ENCODE measurements around the gene POLR2C.

DNA sequence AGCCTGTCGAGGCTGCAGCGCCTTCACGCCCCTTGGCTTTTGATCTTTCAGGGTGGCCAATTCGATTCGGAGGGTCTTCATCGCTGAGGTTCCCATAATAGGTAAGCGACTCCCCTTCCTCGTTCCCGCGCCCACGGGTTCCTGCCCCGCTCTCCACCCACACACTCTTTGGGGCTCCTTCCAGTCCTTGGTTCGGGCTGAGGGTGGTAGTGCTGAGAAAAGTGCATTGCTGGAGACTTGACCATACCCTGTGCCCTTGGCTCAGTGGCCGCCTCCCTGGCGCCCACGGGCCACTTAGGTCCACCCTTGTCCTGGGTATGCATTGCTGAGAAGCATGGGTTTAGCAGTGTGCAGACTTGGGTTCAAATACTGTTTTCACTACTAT, 491 bp downstream of the POLR2C start:
- TF ChIP-seq, protein P1, sequence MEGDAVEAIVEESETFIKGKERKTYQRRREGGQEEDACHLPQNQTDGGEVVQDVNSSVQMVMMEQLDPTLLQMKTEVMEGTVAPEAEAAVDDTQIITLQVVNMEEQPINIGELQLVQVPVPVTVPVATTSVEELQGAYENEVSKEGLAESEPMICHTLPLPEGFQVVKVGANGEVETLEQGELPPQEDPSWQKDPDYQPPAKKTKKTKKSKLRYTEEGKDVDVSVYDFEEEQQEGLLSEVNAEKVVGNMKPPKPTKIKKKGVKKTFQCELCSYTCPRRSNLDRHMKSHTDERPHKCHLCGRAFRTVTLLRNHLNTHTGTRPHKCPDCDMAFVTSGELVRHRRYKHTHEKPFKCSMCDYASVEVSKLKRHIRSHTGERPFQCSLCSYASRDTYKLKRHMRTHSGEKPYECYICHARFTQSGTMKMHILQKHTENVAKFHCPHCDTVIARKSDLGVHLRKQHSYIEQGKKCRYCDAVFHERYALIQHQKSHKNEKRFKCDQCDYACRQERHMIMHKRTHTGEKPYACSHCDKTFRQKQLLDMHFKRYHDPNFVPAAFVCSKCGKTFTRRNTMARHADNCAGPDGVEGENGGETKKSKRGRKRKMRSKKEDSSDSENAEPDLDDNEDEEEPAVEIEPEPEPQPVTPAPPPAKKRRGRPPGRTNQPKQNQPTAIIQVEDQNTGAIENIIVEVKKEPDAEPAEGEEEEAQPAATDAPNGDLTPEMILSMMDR (IDR thresholded peaks at IDR 0.05 in 8 of 11, conservative IDR thresholded peaks at IDR 0.05 in 3 of 11): no peak
- TF ChIP-seq POLR2A (IDR thresholded peaks at IDR 0.05) (no peak), POLR2AphosphoS5 (IDR thresholded peaks at IDR 0.05) (no peak)

All from spleen (tissue), 7 donors.